GM19238 (cell line): ENCODE results near the gene CASS4.
"Not testable (repeated sequence)": the region's sequence is repeated elsewhere in the genome, so short reads cannot be mapped to it uniquely, and the experiment has no call there.

Source experiments
- DNase-seq: peaks from one replicate; pipeline ENCODE4 v3.0.0; 2011; ENCODE audit warnings: low spot score; ENCODE audit not compliant: insufficient read length

The CASS4 gene

GRCh38 chr20:56392132-56392880 lies 19.8 kb upstream of the CASS4 start, which contains the start of the genes AURKA and CSTF1:
Gene AURKA (minus strand): TSS chr20:56392215. CDS start chr20:56388197, 4,018 bp downstream.
Gene CSTF1 (plus strand): TSS chr20:56392645. CDS start chr20:56395553, 2,908 bp downstream.
- DNase-seq: peak; percentile 98

- DNase-seq: no peak
These were observed 19.1 kb upstream of the CASS4 start for GRCh38 chr20:56392881-56393482.

GRCh38 chr20:56393653-56394052 lies 18.4 kb upstream of the CASS4 start:
- DNase-seq: no peak

DNA sequence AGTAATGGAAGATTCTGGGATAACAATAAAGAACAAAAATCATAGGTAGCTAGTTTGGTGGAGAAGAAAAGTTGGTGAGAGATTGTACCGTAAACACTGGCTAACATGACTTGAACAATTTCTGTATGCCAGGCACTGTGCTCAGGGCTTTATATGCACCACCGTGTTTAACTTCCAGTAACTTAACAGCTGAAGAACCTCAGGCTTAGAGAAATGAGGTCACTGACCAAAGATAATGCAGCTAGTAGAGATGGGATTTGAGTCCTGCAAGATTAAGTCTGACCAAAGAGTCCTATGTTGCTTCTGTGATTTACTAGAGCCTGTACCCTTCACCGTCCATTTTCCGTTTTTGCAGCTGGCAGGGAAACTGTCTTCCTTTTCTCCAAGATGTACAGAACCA lies 16.9 kb upstream of the CASS4 start:
- DNase-seq: no peak

DNA sequence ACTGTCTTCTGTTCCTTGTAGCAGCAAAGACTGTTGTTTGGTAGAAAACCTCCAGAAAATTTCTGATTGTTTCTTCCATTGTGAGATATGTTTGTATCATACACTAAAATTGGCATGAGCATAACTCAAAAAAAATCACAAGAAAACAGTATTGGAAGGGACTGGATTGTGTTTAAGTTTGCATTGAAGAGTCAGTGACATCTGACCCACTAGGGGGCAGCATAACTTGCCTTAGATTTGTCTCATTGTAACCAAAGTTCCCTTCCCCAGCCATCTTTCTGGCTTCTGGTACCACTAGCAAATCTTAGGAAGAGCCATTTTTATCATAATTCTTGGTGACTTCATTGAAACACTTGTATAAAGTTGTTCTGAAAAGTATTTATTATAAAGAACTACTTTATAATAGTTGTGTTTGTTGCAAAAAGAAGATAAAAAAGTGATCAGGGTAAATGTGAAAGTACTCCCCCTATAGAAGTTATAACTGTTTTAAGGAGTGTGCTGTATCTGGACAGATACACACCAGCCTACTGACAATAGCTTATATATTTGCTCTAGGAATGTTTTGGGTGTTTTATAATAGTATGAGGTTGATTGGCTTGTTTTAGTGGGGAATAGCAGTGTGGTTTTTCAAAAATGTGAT lies 11.9 kb upstream of the CASS4 start:
- no peak for DNase-seq

GRCh38 chr20:56403465-56403864 lies 8.6 kb upstream of the CASS4 start:
- DNase-seq: no peak

DNA sequence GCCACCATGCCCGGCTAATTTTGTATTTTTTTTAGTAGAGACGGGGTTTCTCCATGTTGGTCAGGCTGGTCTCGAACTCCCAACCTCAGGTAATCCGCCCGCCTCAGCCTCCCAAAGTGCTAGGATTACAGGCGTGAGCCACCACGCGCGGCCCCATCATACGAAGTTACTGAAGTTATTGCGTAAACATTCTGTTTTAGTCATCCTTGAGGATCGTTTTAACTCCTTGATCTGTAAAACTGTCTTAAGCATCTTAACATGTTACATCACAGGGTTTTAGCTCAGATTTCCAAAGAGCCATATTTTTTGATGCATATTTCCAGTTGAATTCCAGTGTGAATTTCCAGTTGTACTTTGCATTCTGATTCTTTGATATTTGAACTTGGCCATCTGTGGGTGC lies 6.7 kb upstream of the CASS4 start:
- not testable (repeated sequence) for DNase-seq

GRCh38 chr20:56406910-56407309 lies 5.2 kb upstream of the CASS4 start:
- DNase-seq: no peak

- no peak for DNase-seq
These were observed 2.5 kb upstream of the CASS4 start for GRCh38 chr20:56409521-56409920.

DNA sequence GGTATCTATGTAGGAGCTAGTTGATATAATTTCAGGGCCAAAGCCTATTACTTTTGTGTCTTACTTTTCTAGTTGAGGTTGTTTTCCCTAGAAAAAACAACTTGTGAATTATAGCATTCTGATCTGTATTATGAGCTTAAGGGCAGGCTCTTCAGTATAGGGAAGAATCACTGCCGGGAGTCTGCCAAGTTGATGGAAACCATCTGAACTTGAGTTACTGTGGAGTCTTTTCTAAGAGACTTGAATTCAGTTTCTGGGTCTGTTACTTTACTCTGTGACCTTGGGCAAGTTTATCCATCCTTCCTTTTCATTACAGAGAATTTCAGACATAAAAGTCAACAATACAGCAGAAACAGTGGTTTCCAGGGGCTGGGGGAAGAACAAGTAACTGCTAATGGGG lies 2.1 kb upstream of the CASS4 start:
- no peak for DNase-seq

GRCh38 chr20:56411287-56411686 lies 773 bp upstream of the CASS4 start:
- DNase-seq: not testable (repeated sequence)

- no peak for DNase-seq
These were observed 372 bp downstream of the CASS4 start for GRCh38 chr20:56412473-56412790.

DNA sequence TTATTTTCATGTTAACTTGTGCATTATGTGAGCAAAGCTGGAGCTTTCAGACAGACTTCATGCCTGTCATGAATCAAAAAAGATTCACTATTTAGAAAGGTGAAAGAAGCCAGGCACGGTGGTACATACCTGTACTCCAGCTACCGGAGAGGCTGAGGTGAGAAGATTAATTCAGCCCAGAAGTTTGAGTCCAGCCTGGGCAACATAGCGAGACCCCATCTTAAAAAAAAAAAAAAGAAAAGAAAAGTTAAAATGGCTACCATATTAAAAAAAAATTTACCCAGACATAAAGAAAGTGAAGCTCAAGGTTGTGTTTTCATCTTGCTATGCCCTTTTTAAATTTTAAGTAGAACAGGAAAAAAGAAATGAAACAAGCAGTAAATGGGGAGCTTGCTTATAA lies 889 bp downstream of the CASS4 start:
- no peak for DNase-seq

DNA sequence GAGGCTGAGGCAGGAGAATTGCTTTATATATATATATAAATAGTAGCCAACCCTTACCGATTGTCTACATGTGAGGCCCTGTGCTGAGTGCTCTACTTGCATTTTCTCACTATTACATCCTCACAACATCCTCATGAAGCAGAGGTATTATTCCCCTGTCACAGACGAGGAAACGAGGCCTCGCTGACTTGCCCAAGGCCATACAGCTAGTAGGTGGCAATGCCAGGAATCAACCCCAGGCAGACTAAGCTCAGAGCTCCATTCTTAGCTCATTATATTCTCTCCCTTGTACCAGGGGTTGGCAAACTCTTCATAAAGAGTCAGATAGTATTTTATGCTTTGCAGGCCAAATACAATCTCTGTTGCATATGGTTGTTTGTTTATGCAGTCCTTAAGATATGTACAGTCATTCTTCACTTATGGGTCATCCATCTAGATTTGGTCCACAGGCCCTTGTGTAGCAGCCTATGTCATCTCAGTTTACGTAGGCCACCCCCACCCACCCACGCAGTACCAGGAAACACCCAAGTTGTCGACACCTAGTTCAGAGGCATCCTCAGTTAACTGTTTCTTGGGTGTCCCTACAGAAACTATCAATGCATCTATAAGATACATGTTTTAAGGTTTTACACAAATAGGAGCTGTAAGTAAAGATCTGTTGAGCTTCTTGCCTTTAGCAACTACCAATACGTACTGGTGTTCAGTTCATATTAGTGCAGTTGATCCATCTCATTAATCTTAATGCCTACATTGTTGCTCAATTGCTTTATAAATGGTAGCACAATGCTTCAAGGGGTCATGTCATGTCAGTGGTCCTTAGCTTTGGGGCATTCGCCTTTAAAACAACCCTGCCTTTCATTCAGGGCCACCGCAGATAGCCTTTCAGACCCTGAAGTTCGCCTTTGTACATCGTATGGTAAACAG lies 3.0 kb downstream of the CASS4 start:
- DNase-seq: no peak

DNA sequence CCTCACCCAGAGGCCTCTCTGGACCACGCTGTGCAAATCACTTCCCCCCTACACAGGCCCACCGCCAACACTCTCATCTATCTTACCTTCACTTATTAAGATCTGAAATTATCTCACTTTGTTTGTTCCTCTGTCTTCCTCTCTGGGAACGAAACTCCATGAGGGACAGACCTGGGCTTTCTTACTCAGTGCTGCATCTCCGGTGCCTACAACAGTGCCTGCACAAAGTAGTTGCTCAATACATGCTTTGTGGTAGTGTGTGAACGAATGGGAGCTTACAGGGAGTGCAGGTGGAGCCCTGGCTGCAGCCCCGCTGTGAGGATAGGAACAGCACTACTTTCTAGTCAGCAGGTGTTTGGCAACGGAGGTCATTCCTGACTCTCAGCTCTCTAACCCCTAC lies 5.3 kb downstream of the CASS4 start:
- DNase-seq: no peak

- no peak for DNase-seq
These were observed 5.9 kb downstream of the CASS4 start for GRCh38 chr20:56417911-56418310.

- DNase-seq: no peak
These were observed 6.4 kb downstream of the CASS4 start for GRCh38 chr20:56418385-56418861.

- no peak for DNase-seq
These were observed 8.0 kb downstream of the CASS4 start for GRCh38 chr20:56420028-56420427.

DNA sequence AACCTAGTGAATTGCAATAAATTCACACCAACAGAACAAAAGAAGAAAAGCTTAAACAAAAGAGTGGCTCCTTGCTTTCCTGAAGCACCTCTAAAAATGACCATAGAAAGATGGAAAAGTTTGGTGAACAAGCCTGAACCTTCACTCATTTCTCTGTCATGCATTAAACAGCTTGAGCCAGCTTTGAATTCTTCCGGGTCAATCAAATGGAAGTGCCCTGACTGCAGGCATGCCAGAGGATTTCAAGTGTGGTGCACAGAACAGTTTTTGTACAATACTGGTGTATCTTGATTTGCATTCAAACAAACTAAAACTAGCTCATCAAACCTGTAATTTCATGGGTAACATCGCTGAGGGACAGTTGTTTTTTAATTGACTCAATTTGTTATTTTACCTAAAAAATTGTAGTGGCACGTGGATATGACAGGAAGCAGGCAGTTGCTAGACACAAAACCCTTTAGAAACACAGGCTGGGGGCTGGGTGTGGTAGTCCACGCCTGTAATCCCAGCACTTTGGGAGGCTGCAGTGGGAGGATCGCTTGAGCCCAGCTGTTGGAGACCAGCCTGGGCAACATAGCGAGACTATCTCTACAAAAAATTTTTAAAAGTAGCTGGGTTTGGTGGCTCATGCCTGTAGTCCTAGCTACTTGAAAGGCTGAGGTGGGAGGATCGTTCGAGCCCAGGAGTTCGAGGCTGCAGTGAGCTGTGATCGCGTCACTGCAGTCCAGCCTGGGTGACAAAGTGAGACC lies 9.1 kb downstream of the CASS4 start:
- no peak for DNase-seq

- DNase-seq: no peak
These were observed 10.2 kb downstream of the CASS4 start for GRCh38 chr20:56422076-56422823.
